COR-L47 (cell line): ENCODE measurements around the gene PIAS1.
"Not testable (repeated sequence)": the region's sequence is repeated elsewhere in the genome, so short reads cannot be mapped to it uniquely, and the experiment has no call there.

Experiments used
- DNase-seq: peaks from one replicate; lab custom pipeline; 2025; lab: John Stamatoyannopoulos, UW

PIAS1 gene

DNA sequence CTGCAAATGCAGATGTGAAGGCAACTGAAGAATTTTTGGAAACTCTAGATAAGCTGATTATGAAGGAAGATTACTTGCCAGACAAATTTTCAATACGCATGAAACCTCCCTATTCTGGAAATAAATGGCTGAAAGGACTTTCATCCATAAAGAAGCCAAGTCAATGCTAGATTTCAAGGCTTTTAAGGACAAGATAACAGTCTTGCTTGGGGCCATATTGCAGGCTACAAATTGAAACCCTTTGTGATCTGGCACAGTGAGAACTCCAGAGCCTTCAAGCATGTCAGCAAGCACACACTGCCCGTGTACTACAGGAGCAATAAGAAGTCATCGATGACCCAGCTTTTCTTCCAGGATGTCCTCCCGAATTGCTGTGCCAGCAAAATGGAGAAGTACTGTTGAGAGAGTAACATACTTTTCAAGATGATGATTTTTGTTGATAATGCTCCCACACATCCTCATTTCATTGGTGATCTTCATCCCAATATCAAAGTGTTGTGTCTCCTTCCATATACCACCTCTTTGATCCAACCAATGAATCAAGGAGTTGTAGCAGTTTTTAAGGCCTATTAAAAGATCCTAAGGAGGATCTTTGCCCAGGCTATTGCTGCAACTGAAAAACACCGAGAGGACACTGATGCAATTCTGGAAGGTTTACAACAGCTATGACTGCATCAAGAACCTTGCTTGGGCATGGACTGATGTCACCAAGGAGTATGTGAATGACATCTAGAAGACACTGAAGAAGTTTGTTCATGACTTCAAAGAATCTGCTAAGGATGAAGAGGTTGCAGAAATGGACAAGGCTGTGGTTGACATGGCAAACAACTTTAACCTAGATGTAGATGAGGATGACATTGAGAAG is 130.7 kb downstream of the PIAS1 start:
- DNase-seq = no peak

DNA sequence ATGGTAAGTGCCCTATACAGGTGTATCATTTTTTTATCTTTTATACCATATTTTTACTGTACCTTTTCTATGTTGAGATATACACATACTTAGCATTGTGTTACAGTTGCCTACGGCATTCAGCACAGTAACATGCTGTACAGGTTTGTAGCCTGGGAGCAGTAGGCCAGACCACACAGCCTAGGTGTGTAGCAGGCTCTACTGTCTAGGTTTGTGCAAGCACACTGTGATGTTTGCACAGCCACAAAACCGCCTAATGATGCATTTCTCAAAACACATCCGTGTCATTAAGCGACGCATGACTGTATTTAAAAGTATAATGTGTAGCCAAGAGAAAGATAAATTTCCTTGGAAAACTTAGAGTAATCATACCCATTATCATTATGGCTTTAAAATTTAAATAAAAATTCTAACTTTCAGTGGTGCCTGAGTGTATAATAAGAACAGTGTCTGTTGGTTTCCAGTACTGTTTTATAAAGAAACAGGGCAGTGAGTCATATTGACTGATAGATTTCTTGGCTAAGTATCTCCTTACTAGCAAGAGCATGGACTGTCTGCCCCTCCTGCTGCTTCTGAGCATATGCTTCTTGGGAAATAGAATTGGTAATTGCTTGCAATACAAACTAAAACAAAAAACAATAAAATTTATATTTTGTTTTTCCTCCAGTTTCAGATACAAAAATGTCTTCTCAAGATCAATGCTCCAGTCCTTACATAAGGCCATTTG is 132.7 kb downstream of the PIAS1 start:
- no peak for DNase-seq

DNA sequence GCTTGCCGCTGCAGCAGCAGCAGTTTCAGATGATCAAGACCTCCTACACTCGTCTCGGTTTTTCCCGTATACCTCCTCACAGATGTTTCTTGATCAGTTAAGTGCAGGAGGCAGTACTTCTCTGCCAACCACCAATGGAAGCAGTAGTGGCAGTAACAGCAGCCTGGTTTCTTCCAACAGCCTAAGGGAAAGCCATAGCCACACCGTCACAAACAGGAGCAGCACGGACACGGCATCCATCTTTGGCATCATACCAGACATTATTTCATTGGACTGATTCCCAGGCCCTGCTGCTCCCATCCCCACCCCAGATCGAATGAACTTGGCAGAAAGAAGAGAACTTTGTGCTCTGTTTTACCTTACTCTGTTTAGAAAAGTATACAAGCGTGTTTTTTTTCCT is 133.4 kb downstream of the PIAS1 start:
- peak; percentile 24 for DNase-seq

DNA sequence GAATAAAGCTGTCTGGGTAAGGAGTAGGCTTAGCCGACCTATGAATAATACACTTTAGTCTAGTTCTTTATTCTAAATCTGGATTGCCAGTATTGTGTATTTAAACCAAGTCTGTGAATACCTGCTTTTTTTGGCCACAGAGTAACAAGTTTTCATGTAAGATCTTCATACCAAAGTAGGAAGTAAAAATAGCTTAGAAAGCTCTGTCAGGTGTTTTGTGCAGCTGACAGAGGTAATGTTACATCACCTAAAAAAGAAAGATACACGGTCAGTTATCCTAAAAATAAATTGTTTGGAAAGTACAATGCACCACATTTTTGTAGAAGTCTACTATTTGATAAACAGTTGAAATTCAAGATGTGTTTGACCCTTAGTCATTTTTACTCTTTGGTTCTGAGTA is 134.5 kb downstream of the PIAS1 start:
- DNase-seq = no peak

DNA sequence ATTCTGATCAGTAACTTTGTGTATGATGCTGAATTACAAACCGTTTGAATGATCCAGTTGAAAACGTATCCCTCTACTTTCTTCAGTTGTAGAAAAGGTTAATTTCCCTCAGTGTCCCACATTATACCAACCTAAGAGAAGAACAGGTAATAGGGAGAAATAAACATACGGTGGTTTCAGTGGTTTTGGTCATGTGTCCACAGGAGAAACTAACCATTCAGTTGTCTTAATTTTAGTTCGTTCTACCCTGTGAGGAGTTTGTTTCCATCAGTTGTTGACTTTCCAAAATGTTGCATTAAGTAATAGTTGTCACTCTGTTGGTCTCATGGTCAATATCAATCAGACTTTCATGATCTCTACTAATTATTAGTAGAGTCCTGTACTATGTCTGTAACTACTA is 135.9 kb downstream of the PIAS1 start:
- DNase-seq = no peak

DNA sequence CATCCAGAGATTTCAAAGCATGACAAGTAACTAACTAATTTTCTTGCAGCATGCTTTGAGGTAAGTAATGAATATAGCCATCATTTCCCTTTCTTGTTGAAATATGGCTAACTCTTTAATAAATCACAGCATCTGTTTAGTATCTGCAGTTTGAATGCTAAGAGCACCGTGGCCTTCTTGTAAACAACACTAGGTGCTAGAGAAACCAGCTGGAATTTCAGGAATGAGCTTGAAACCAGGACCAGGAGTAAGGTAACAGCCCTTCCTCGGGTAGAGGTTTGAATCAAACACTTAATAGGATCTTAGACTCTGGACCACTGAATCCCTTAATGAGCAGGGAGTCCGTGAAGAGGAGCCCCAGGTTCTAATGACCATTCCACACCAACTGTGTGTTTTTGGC is 137.4 kb downstream of the PIAS1 start:
- DNase-seq = no peak

DNA sequence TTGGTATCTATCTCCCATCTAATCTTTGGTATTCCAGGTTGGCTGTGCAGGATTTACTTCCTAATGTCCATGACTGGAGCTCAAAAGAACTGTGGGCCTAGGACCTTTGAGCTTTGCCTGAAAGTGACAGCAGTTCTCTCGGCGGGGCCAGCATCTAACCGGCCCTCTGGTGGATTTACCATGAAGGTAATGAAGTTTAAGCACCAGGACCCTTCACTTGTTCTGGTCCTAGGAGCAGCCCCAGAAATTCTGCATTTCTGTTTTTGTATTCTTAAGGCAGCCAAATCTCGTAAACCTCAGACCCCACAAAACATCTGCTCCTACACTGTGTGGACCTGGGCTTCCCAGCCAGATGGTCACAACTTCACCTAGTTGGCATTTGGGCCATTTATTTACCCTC is 138.0 kb downstream of the PIAS1 start:
- no peak for DNase-seq

DNA sequence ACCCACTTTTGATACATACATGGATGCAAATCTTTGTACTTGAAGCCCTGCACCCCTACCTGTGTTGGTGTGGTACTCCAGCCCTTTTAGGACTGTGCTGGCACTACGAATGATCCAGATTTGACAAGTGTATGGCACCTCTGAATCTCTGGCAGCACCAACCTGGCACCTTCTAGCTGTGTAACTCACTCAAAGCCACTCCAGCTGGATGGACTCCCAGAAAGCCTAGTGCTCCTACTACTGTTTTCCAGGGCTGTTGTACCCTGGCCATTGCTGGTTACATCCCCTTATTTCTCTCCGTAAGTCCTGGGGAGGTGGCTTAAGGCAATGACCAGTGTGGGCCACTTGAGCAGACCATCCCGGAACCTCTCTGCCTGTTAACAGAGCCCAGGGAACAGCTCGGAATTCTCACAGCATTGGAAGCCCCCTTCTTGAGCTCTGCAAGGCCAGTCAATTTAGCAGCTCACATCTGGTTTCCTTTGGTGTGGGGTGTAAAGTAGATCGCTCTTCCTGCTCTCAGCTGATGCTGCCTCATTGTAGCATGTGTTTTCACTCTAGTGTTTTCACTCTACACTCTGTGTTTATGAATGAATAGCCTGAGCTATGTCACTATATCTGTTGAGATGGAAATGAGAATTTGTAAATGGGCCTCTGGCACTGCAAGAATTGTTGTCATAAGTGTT is 138.8 kb downstream of the PIAS1 start:
- DNase-seq = no peak

DNA sequence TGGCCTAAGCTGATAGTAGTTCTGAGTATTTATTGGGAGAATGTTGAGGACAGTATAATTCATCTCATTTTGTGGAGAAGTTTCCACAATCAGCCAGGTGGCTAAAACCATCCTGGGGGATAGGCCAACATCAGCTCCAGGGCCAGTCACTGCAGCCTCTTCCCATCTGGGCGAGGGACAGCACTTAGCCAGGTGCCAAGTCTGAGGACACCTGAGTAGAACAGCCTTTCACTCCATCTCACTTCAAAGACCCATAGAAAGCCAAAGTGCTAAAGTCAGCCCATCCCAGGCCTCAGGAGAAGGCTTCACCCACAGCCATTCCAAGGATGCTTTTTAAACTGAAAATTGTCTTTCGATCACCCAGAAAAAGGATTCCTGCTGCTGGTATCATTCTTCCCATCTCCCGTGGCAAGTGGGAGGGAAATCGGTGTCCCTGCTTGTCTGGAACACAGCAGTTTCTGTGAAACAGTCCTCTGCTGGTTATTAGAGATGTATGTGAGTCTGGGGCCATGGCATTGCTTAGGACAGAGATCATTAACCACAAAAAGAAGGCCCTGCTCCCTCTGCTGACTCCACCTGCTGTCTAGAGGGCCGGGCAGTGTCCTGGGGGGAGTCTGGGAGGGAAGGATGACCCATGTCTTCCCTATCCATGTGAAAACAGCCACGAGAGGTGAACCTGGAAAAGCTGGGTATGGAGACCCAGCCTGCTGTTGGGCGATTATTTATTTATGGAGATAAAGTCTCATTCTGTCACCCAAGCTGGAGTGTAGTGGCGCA is 141.4 kb downstream of the PIAS1 start:
- no peak for DNase-seq

DNA sequence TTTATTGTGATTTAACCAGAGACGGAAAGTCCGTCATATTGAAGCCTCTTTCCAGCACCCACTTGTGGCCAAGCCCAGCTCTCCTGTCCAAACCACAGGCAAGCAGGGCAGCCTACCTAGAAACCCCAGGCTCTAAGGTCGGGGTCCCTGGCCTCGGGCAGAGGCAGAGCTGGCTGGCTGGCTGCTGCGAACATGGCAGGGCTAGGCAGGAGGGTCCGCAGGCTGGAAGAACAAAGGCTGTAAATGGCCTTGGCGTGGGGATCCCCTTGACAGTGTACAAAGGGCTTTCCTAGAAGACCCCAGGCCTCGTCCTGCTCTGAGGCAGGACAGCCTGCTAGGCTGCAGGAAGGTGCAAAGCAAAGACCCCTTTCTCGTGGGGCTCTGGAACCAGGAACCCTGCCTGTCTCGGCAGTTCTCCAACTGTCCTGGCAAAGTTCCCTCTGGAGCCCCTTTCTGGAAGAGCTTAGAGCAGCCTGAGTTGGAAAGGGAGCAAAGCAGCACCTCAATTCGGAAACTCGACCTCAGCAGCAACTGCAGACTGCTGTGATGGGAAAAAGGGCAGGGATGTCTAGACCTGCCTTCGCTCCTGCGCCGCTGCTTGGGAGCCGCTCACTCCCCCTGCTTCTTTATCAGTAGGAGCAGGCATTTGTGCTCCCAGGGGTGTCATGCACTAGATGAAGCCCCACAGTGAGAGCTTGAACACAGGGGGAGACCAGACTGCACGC is 142.5 kb downstream of the PIAS1 start:
- DNase-seq = no peak

DNA sequence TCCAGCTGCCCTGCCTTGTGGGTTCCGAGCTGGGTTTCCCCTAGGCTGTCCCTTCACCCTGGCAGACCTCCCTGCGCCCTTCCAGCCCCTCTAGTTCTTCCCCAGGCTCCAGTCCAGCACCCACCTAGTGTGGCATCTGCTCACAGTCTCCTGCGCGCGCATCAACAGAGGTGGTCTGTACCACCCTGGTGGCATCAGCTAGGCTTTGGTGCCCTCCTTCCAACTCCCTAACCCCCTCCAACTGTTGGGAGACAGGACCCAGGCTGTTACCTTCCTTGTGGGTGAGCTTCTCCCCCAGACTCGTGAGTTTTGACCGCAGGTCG is 143.0 kb downstream of the PIAS1 start:
- DNase-seq = no peak

DNA sequence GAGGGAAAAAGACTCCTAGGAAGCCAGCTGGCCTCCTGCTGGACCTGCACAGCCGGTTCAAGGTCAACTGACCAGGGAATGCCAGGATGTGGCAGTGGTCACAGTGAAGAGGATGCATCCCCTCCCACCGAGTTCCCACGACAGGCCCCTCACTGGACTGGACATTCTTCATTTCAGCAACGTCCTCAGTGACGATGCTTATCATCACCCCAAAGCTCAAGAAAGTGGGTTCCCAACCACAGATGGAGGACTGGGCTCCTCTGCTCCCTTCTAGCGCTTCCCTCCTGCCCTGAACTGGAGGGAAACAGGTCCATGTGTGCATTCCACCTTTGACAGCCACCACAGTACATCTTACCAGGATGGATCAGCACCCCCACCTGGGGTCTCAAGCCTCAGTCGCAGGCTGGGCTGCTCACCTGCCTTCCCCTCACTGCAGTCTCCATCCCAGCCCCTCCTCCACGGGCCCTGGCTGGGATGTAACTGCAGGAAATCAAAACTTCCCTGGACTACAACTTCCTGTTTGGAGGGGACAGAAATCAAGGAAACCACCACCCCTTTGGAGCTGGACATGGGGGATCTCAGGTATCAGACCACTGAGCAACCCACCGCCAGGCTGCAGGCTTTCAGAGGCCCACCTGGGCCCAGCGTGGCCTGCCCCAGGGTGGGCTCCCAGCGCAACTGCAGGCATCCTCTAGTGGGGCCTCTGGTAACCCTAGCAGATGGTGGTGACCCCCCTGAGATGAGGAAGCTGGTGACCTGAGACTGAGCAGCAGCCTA is 143.7 kb downstream of the PIAS1 start:
- no peak for DNase-seq

DNA sequence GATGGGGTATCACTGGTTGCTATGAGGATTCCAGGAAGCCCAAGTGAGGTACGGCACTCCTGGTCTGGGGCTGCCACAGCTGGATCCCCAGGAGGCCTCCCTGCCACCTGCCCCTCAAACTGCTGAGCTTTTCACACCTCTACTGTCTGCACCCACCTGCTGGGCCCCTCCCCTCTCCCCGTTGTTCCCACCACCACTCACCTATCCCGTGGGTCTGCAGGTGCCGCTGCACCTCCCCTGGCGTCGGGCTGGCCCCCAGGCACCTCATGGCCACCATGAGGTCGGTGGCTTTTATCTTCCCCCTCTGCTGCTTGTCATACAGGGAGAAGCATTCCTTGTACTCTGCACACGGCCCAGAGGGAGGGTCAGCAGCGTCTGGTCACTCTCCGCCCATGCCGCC is 145.2 kb downstream of the PIAS1 start:
- peak; percentile 8 for DNase-seq

DNA sequence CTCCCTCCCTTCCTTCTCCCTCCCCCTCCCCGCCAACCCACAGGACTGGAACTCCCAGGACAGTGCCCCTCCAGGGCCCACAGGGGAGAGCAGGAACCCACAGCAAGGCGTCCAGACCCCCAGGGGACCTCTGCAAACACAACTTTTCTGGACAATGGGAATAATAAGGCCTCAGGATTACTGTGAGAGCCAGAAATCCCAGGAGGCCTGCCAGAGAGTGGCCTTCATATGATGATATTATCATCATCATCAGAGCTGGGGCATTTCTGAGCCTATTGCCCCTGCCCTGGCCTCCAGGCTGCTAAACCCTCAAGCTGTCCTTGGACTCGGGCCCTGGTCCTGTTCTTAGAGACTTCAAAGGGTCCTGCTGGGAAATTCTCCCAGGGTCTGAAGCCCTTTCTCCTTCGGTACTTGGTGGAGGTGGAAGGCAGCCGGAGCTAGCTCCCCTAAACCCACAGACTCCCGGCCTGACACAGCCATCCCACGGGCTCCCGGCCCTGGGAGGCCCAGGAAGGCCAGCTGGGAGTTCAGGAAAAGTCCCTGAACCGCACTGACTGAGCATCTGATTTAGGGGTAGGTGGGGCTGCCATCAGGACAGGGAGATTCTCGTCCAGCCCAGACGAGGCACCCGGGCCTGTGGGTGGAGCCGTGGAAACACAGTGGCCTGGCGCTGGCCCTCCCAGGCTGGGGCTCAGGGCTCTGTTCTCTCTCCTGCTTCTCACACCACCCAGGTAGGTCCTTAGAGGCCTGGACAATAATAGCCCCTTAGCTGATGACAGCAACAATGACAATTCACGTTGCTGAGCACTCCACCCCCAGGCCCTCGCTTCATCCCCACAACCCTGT is 146.1 kb downstream of the PIAS1 start:
- no peak for DNase-seq

DNA sequence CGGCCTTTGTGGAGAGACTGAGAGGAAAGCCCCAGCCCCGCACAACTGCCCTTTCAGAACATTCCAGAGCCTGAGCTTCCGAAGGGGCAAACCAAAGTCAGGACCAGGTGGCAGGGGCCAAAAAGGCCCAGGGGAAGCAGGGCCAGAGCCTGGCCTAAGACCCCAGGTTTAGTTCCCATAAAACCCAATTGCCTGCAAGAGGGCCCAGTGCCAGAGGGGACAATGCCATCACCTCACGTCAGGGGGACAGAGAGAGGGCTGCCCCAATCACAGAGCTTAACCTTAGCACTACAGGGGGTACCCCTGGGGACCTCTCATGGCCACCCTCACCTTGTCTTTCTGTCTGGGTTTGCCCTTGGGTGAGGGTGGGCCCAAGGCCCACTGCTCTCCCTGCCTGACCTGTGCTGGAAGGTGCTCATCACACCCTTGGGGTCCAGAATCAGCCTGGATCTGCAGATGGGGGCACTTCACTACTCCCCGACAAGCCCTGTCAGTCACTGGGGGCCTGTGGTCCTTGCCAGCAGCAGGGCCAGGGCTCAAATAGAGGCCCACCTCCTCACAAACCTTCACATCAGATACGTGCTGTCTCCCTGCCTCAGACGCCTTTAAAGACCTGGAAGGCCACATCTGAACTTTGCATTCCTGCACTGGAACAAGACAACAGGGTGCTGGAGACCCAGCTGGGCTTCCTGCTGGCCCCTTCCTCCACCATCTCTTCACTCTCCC is 147.2 kb downstream of the PIAS1 start:
- no peak for DNase-seq

DNA sequence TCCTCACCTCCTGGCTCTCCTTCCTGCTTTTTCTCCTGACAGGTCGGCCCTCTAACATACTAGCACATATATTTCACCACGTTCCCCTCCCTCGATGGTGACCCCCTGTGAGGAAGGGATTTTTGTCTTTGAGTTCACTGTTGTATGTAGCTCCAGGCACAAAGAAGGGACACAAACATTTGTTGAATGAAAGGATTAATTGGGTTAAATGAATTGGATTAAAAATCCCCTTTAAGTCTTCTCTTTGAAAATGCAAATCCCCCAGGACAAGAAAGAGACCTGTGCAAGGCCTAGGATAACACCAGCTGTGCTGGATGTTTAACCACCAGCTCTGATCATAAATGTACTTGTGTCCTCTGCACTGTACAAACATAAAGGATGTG is 147.8 kb downstream of the PIAS1 start:
- DNase-seq = no peak

DNA sequence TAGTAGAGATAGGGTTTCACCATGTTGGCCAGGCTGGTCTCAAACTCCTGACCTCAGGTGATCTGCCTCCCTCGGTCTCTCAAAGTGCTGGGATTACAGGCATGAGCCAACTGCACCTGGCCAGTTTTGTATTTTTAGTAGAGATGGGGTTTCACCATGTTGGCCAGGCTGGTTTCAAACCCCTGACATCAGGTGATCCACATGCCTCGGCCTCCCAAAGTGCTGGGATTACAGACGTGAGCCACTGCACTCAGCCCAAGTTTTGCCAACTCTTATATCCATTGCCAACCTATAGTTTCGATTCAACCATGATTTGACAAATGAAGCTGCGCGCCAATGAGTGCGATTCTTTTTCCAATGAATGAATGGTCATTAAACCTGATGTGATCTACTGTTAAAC is 148.9 kb downstream of the PIAS1 start:
- DNase-seq = not testable (repeated sequence)

DNA sequence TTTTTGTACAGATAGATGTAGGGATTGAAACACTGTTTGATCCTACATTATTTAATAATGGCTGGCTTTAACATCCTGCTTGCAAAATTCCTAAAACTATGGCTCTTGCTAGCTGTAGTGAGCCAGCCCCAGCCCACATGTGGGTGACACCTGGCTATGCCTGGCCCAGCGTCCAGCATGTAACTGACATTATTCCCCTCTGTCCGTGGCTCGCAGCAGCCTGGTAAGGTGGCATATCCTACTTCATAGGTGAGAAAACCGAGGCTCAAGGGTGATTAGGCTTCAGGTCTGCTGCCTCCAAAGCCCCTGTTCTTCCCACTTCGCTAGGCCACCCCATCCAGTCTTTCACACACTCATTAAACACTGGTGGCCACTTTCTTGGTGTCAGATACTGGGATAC is 149.4 kb downstream of the PIAS1 start:
- no peak for DNase-seq

DNA sequence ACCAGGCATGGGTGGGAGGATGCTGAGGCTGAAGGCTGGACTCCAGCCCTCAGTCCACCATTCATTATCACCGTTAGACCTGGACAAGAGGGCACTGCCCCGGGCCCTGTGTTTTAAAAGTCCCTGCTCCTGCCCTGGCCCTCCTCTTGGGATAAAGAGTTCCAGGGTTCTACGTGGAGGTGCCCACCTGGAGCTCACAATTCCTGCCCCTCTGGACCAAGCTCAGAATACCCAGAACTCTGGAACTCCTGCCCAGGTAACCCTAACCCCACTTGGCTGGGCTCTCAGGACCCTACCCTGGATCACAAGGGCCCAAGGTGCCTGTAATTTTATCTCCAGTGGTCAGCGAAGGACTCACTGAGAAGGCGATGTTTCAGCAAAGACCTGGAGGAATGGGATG is 149.8 kb downstream of the PIAS1 start:
- no peak for DNase-seq
